ENCODE measurements around the gene GPC6.

GPC6 gene

GRCh38 chr13:94234738-94235137 lies 1008.1 kb downstream of the GPC6 start:
- no peak for DNase-seq

GRCh38 chr13:94236132-94236531 lies 1009.5 kb downstream of the GPC6 start:
- DNase-seq, result no peak

GRCh38 chr13:94236872-94237271 lies 1010.3 kb downstream of the GPC6 start:
- DNase-seq, result no peak

GRCh38 chr13:94239135-94239534 lies 1012.5 kb downstream of the GPC6 start:
- DNase-seq, result no peak

GRCh38 chr13:94242554-94242953 lies 1015.9 kb downstream of the GPC6 start:
- no peak for DNase-seq

GRCh38 chr13:94243551-94243950 lies 1016.9 kb downstream of the GPC6 start:
- DNase-seq, result no peak

DNA sequence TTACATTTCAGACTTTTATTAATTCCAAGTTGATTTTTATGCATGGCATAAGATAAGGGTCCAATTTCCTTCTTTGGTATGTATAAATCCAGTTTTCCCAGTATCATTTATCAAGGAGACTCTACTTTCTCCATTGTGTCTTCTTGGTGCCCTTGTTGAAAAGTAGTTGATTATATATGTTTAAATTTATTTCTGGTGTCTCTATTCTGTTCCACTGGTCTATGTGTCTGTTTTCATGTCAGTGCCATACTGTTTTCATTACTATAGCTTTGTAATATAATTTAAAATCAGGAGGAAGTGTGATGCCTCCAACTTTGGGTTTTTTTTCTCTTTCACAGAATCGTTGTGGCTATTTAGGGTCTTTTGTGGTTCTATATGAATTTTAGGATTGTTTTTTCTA lies 1019.9 kb downstream of the GPC6 start:
- DNase-seq, result no peak

DNA sequence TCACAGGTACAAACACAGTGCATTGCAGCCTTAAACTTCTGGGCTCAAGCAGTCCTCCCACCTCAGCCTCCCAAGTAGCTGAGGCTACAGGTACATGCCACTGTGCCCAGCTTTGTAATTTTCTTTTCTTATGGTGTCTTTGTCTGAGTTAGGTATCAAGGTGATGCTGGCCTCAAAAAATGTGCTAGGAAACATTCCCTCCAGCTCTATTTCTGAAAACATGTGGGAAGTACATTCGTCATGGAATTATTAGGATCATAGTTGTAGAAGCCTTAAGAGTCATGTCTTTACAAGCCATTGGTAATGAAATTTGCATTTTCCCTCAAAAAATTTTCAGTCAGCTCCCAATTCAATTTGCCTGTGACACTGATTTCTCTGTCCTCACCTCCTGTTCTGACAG lies 1021.3 kb downstream of the GPC6 start:
- no peak for DNase-seq

DNA sequence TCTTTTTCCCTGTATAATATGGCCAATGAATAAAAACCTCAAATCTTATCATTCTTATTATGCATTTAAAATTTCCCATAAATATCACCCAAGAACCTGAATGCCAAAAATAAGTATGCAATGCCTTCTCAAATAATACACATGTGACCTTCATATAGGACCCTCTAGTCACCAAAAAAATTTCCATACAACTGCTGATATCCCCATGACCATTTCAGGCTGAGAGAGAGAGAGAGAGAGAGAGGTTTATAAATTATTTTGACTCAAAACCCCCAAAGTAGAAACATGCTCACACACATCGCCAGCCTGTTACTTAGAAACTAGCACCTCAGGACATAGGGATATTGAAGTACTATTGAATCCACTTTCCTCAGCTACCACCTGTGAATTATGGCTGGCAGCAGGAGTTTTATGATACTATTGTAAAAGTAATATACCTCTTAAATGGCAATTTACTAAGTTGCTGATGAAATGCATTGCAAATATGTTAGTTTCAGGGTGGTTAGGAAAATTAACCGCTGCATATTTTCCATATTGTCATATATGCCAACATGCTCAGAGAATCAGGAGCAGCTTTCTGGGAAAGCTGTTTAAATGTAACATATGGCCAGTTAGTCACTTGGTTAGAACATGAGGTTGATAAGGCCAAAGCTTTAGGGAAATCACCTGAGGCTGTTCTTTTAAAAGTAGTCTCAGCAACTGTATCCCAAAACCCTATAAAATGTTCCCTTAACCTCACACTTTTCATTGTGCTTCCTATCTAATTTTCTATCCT lies 1022.0 kb downstream of the GPC6 start:
- DNase-seq, result no peak

- DNase-seq, result no peak
These were observed 1022.9 kb downstream of the GPC6 start for GRCh38 chr13:94249512-94249911.

GRCh38 chr13:94251831-94252608 lies 1025.4 kb downstream of the GPC6 start:
- no peak for DNase-seq

GRCh38 chr13:94254737-94255136 lies 1028.1 kb downstream of the GPC6 start:
- no peak for DNase-seq

GRCh38 chr13:94256721-94257120 lies 1030.1 kb downstream of the GPC6 start:
- DNase-seq, result no peak

DNA sequence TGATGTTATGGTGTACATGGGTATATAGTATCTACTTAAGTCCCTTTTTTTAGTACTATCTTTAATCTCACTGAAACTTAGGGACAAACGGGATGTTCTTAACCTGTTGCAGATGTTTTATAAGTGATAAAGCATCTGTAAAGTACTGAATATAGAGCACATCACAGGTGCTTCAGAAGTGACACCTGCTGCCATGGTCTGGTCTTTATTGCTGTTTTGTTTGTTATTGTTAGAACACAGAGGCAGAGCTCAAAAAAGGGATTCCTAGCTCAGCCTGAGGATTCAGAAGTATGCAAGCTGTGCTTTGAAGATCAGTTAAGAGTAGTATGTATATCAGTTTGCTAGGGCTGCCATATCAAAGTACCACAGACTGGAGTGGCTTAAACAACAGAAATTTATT lies 1033.4 kb downstream of the GPC6 start:
- DNase-seq, result no peak

GRCh38 chr13:94261163-94261562 lies 1034.6 kb downstream of the GPC6 start:
- no peak for DNase-seq

- DNase-seq, result no peak
These were observed 1036.4 kb downstream of the GPC6 start for GRCh38 chr13:94263038-94263437.

DNA sequence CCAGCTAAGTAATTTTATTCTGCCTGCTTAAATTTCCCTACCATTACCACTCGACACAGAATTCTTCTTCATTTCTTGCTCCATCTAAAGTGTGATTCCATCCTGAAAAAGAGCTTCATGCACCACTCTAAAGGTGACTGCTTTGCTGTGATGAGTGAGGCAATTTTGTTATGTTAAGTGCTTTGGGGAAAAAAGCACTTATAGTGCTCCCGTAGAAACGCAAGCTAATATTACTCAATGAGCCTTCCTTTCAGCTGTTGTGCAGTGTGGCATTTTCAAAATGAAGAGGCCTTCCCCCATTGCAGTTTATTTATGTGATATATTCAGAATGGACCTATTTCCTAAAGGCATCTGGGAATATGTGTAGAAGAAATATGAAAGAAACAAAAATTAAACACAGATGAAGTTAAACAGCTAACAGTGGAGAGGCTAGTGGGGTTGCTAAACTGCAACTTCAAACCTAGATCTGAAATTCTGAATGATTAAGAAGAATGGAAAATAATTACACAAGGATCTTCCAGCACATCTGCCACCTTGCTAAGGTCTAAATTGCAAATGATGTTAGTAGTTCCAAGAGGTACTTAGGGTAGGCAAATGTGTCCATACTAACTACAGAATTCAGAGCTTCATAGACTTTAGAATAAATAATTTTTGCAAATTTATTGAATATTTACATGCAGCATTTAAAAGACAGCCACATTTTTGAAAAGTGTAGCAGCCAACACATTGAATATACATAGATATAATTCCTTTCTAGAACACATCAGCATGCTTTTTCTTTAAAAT lies 1041.2 kb downstream of the GPC6 start:
- no peak for DNase-seq

DNA sequence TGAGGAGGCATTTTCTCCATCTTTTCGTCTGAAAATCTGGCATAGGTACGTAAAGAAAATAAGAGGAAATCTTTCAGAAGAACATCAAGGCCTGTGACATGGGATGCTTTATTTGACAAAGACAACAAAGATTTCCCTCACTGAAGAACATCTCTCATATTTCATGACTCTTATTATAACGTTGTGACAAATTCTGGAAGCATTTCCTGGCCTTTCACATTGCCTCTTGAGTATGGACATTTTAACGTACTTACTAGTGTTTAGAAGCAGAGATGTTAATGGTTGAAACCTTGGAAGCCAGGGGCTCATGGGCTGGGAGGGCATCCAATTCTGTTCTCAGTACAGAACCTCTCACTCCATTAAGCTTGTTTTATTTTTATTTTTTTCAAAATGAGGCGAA lies 1042.1 kb downstream of the GPC6 start:
- no peak for DNase-seq

DNA sequence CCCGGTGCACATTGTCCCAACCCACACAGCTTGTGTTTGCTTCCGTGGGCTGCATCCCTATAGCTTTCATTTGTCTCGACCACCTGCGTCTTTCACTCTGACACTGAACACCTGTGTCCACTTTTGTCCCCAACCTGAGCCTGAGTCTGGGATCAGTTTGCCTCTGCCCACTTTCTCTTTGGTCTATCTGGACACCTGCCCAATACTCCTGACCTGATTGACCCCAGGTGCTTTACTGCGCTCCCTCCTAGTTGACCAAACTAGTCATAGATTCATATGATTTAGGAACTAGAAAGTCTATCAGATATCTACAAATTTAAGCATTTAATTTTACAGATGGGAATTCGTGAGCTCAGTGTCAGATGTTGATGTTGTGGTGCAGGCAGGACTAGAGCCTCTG lies 1043.0 kb downstream of the GPC6 start:
- no peak for DNase-seq

GRCh38 chr13:94270556-94270955 lies 1043.9 kb downstream of the GPC6 start:
- DNase-seq, result no peak

GRCh38 chr13:94272038-94272437 lies 1045.4 kb downstream of the GPC6 start:
- no peak for DNase-seq

DNA sequence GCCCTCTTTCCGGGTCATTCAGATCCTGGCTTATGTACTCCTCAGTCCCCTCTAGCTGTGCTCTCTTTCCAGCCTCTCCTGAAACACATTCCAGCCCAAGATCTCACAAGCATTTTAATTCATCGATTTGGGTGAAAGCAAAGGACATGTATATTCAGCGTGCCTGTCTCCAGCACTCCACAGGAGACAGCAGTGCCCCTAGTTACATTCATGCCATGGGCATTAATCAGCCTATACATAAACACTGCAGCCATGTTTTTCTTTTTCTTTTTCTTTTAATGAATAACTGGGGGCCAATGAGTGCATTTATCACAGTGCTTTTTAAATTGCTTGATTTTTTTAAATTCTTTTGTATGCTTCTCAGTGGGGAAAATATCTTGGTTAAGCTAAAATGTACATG lies 1053.7 kb downstream of the GPC6 start:
- no peak for DNase-seq

DNA sequence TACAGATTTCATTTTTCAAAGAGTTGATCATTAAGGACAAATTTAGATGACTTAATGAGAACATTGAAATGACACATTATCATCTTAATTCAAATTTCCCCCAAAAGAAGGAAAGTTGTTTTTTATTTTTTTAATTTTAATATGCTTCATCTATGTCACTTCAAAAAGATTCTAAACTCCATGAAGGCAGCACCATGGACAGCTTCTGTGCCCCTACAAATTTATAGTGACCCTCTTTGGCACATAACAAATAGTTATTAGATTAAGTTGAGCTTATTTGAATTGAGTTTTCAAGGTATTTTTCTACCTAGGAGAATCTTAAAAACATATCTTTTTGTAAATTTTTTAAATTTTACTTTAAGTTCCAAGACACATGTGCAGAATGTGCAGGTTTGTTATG lies 1054.2 kb downstream of the GPC6 start:
- DNase-seq, result no peak

- DNase-seq, result no peak
These were observed 1060.0 kb downstream of the GPC6 start for GRCh38 chr13:94286581-94286980.
